ENCODE measurements around the gene CAPN8.
"Not testable (repeated sequence)": the region's sequence is repeated elsewhere in the genome, so short reads cannot be mapped to it uniquely, and the experiment has no call there.

CAPN8 gene

DNA sequence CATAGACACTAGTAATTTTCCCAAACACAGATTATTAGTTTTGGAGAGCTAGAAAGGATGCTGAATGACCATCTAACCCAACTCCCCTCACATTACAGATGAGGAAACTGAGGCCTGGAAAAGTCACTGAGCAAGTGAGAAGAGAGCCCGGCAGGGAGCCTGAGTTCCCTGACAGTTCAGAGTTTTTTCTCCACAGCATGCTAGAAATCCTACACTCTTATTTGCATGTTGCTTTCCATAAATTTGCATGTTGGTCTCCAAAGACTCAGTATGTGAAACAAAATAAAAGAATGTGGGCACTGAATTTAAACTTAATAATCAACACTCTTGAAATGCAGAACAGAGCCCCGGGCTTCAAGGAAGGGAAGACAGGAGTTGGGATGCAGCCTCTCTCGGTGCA is 140.0 kb downstream of the CAPN8 start:
- no peak for TF ChIP-seq CTCF (IDR thresholded peaks at IDR 0.05; ENCODE audit: low read depth, low read length)

GRCh38 chr1:223524930-223525451 is 140.5 kb downstream of the CAPN8 start:
- no peak for TF ChIP-seq CTCF (IDR thresholded peaks at IDR 0.05; ENCODE audit: low read depth, low read length)
- H3K4me3 ChIP-seq (replicated peaks in 1 of 2; ENCODE audit: low read depth in 2 of 2, low read length in 2 of 2) = no peak overlapping the region
- no peak for DNase-seq (ENCODE audit: low read depth in 2 of 2)

More for the DNA sequence above, 140.0 kb downstream of the CAPN8 start:
- H3K4me3 ChIP-seq (replicated peaks in 1 of 2; ENCODE audit: low read depth in 2 of 2, low read length in 2 of 2) = no peak overlapping the region
- DNase-seq (ENCODE audit: low read depth in 2 of 2) = no peak

GRCh38 chr1:223521150-223521549 is 144.4 kb downstream of the CAPN8 start:
- DNase-seq (ENCODE audit: low read depth in 2 of 2) = no peak
- no peak for TF ChIP-seq CTCF (IDR thresholded peaks at IDR 0.05; ENCODE audit: low read depth, low read length)
- no peak overlapping the region for H3K4me3 ChIP-seq (replicated peaks in 1 of 2; ENCODE audit: low read depth in 2 of 2, low read length in 2 of 2)

GRCh38 chr1:223520200-223520599 is 145.3 kb downstream of the CAPN8 start:
- DNase-seq (ENCODE audit: low read depth in 2 of 2) = no peak
- TF ChIP-seq CTCF (IDR thresholded peaks at IDR 0.05; ENCODE audit: low read depth, low read length) = no peak
- no peak overlapping the region for H3K4me3 ChIP-seq (replicated peaks in 1 of 2; ENCODE audit: low read depth in 2 of 2, low read length in 2 of 2)

DNA sequence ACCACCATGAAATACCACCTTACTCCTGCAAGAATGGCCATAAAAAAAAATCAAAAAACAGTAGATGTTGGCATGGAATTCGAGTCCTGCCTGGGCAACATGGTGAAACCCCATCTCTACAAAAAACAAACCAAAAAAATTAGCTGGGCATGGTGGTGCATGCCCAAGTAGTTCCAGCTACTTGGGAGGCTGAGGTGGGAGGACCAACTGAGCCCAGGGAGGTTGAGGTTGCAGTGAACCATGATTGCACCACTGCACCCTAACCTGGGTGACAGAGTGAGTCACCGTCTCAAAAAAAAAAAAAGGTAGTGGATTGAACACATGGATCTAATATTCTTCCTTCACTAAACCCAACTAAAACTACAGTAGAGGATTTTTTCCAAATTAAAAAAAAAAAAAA is 146.4 kb downstream of the CAPN8 start:
- no peak for TF ChIP-seq CTCF (IDR thresholded peaks at IDR 0.05; ENCODE audit: low read depth, low read length)
- no peak for DNase-seq (ENCODE audit: low read depth in 2 of 2)
- H3K4me3 ChIP-seq (replicated peaks in 1 of 2; ENCODE audit: low read depth in 2 of 2, low read length in 2 of 2) = no peak overlapping the region

DNA sequence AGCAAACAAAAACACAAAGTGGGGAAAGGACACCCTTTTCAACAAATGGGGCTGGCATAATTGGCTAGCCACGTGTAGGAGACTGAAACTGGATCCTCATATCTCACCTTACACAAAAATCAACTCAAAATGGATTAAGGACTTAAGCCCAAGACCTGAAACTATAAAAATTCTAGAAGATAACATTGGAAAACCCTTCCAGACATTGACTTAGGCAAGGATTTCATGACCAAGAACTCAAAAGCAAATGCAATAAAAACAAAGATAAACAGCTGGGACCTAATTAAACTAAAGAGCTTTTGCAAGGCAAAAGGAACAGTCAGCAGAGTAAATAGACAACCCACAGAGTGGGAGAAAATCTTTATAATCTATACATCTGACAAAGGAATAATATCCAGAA is 146.9 kb downstream of the CAPN8 start:
- H3K4me3 ChIP-seq (replicated peaks in 1 of 2; ENCODE audit: low read depth in 2 of 2, low read length in 2 of 2); DNase-seq (ENCODE audit: low read depth in 2 of 2): not testable (repeated sequence)

DNA sequence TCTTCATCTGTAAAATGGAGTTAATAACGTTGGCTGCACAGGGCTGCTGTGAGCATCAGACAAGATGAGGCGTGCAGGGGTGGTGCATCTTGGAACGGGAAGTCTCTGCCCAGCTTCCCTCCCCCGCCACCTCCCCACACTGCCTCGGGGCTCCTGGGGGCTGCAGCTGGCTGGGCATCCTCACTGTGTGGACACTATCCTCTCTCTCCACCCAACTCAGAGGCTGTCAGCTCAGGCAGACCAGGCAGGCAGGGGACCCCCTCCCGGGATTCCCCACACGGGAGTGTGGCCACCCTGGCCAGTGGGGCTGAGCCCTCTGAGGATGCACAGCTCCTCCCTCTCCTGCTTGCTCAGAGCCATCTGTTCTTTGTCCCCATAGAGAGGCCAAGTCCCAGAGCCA is 149.6 kb downstream of the CAPN8 start:
- TF ChIP-seq CTCF (IDR thresholded peaks at IDR 0.05; ENCODE audit: low read depth, low read length) = no peak
- no peak overlapping the region for H3K4me3 ChIP-seq (replicated peaks in 1 of 2; ENCODE audit: low read depth in 2 of 2, low read length in 2 of 2)
- DNase-seq (ENCODE audit: low read depth in 2 of 2) = no peak

Measured in cardiac fibroblast (primary cell).